Thyroid gland (tissue), 4 donors: ENCODE data around the gene WDR6.

Experiments
- POLR2A ChIP-seq, 2 donors: fragments of 450-650 bp; IDR thresholded peaks; one replicate each; pipeline ENCODE4 v1.6.1; 2017; ENCODE audit warnings: antibody characterized with exemption in 2 of 2, mild to moderate bottlenecking in 2 of 2, moderate library complexity in 1 of 2
- TF ChIP-seq, protein P1 (sequence below), 6 experiments: fragments of 200-600 bp in 3 of 6; fragments of 450-650 bp in 3 of 6; sonication (generic) in 3 of 6; IDR thresholded peaks; one replicate each; pipeline ENCODE4 v1.5.1; 2016 to 2019; ENCODE audit warnings: antibody characterized with exemption in 6 of 6, mild to moderate bottlenecking in 2 of 6, inconsistent platforms in 1 of 6, moderate library complexity in 1 of 6

DNA sequence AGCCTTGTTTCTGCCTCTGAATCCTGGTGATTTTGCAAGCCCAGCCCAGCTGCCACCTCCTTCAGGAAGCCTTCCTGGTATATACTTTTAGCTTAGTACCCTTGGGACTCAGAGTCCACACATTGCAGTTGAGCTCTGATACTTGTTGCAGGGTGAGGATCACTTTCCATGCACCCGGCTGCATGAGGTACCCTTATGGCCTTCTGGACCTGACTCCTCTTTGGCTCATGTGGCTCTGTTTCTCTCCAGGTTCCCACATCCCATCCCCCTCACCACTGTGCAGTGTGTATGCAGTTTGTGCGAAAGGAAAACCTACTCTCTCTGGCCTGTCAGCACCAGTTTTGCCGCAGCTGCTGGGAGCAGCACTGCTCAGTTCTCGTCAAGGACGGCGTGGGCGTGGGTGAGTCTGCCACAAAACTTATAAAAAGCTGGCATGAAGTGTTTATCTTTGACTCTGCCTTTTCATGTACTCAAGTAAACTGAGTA is 40.3 kb upstream of the WDR6 start:
- TF ChIP-seq, protein P1, sequence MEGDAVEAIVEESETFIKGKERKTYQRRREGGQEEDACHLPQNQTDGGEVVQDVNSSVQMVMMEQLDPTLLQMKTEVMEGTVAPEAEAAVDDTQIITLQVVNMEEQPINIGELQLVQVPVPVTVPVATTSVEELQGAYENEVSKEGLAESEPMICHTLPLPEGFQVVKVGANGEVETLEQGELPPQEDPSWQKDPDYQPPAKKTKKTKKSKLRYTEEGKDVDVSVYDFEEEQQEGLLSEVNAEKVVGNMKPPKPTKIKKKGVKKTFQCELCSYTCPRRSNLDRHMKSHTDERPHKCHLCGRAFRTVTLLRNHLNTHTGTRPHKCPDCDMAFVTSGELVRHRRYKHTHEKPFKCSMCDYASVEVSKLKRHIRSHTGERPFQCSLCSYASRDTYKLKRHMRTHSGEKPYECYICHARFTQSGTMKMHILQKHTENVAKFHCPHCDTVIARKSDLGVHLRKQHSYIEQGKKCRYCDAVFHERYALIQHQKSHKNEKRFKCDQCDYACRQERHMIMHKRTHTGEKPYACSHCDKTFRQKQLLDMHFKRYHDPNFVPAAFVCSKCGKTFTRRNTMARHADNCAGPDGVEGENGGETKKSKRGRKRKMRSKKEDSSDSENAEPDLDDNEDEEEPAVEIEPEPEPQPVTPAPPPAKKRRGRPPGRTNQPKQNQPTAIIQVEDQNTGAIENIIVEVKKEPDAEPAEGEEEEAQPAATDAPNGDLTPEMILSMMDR (IDR thresholded peaks at IDR 0.05): no peak
- TF ChIP-seq POLR2A (IDR thresholded peaks at IDR 0.05): no peak
